Body of pancreas (tissue), 4 donors: Measurements from ENCODE around the gene PM20D2. TPM values are rescaled to one million over a fixed set of nuclear protein-coding genes. Genes with fewer than 3 reads are reported as not detected.

Source experiments
- ATAC-seq: fragments of 150-250 bp; one replicate; pipeline ENCODE4 v1.9.1; 2016
- DNase-seq, 4 donors: peaks; one replicate each; pipeline ENCODE4 v3.0.0-alpha.2; 2019
- H3K27ac ChIP-seq, 4 donors: fragments of 200-600 bp; sonication (generic); 1 replicate in 3 of 4; 2 replicates in 1 of 4; pipeline versions ENCODE4 v1.5.1 to v1.6.1; 2016 to 2019; ENCODE audit warnings: mild to moderate bottlenecking in 1 of 4, mixed read lengths in 1 of 4, moderate library complexity in 1 of 4
- H3K27me3 ChIP-seq, 2 donors: fragments of 200-600 bp; sonication (generic); one replicate each; pipeline ENCODE4 v1.6.0; 2016; ENCODE audit warnings: mild to moderate bottlenecking in 1 of 2
- H3K36me3 ChIP-seq, 2 donors: fragments of 200-600 bp; sonication (generic); replicated peaks in 1 of 2; 2 replicates each; pipeline ENCODE4 v1.5.1; 2016; ENCODE audit warnings: low read depth in 2 of 2; ENCODE audit not compliant: insufficient read depth in 1 of 2
- H3K4me1 ChIP-seq: fragments of 200-600 bp; sonication (generic); one replicate; pipeline ENCODE4 v1.6.0; 2016
- H3K4me3 ChIP-seq, 2 donors: fragments of 200-600 bp; sonication (generic); 1 replicate in 1 of 2; 2 replicates in 1 of 2; pipeline ENCODE4 v1.5.1; 2016 to 2019
- H3K9me3 ChIP-seq, 3 donors: fragments of 200-600 bp; sonication (generic); 1 replicate in 2 of 3; 2 replicates in 1 of 3; pipeline ENCODE4 v1.5.1; 2016
- CTCF ChIP-seq, 7 experiments: fragments of 450-650 bp in 4 of 7; fragments of 200-600 bp in 3 of 7; sonication (generic) in 3 of 7; IDR thresholded peaks; one replicate each; pipeline ENCODE4 v1.5.1; 2016 to 2019; ENCODE audit warnings: antibody characterized with exemption in 7 of 7
- POLR2A ChIP-seq, 3 donors: fragments of 450-650 bp; IDR thresholded peaks; one replicate each; pipeline ENCODE4 v1.6.1; 2016; ENCODE audit warnings: antibody characterized with exemption in 3 of 3, mild to moderate bottlenecking in 2 of 3
- WGBS, 2 donors: methylation state at CpG; one replicate each; pipeline ENCODE4 v1.1.5; 2017; 5-methylcytosine and 5-hydroxymethylcytosine counted together
- intact Hi-C: fragments of 100-400 bp; cut with DNase I; formaldehyde crosslinking; loops from one replicate; pipeline ENCODE4 v1.15.1; 2023
- total RNA-seq, 2 donors: library from RNA; depleted of rRNA; stranded (reverse); fragments of >200 nt; gene quantifications; one replicate each; pipeline ENCODE4 v1.1.0, GENCODE V29; 2016

Gene PM20D2
- total RNA-seq, result 10 to 100 TPM; 10.5 to 15.3 TPM

- WGBS, 2 donors, result 0% methylated on average over 16 to 96 of the region's 102 CpGs
- TF ChIP-seq CTCF (IDR thresholded peaks at IDR 0.05) (no peak), POLR2A (IDR thresholded peaks at IDR 0.05) (peak; percentile 77 to 81 (median 80))
- Histone ChIP-seq H3K27ac (peak within 1 kb of the TSS; percentile 82 to 96 (median 92)), H3K9me3 (no peaks in the 10 kb centered on the region), H3K36me3 (no peaks in the 10 kb centered on the region), H3K4me1 (peaks cover 16% of the 10 kb centered on the region), H3K4me3 (peak within 1 kb of the TSS; percentile 50 to 76), H3K27me3 (no peaks in the 10 kb centered on the region)
- ATAC-seq, result peak; percentile 85
- DNase-seq, result peak; percentile 72 to 84 (median 76)
- intact Hi-C loops, result no loop called here
Measured at GRCh38 chr6:89145956-89146717, at the start of gene PM20D2. Gene PM20D2 (plus strand): TSS chr6:89146055. CDS start chr6:89146145, 90 bp downstream.

- Histone ChIP-seq H3K27me3 (no peaks in the 10 kb centered on the region), H3K4me3 (no peak overlapping the region), H3K9me3 (no peaks in the 10 kb centered on the region), H3K36me3 (no peaks in the 10 kb centered on the region), H3K27ac (no peak overlapping the region), H3K4me1 (no peaks in the 10 kb centered on the region)
- TF ChIP-seq POLR2A (IDR thresholded peaks at IDR 0.05) (no peak), CTCF (IDR thresholded peaks at IDR 0.05) (no peak)
- intact Hi-C loops, result no loop called here
- 84 to 90% methylated on average over 8 of the region's 8 CpGs for WGBS, 2 donors
- DNase-seq (no peak), ATAC-seq (no peak)
Measured at GRCh38 chr6:89098461-89098860, 47.4 kb upstream of the PM20D2 start.

- 80 to 88% methylated on average over 2 of the region's 2 CpGs for WGBS, 2 donors
- Histone ChIP-seq H3K27me3 (no peaks in the 10 kb centered on the region), H3K4me3 (no peak overlapping the region), H3K4me1 (no peaks in the 10 kb centered on the region), H3K36me3 (no peaks in the 10 kb centered on the region), H3K27ac (no peak overlapping the region), H3K9me3 (no peaks in the 10 kb centered on the region)
- no peak for TF ChIP-seq CTCF (IDR thresholded peaks at IDR 0.05)
- TF ChIP-seq POLR2A (IDR thresholded peaks at IDR 0.05), result no peak
- intact Hi-C loops, result no loop called here
- ATAC-seq, result no peak
- DNase-seq, result no peak
Measured at GRCh38 chr6:89100114-89100513, 45.7 kb upstream of the PM20D2 start.

GRCh38 chr6:89110284-89110683 is 35.6 kb upstream of the PM20D2 start:
- intact Hi-C loops, result no loop called here
- Histone ChIP-seq H3K27me3 (no peaks in the 10 kb centered on the region), H3K27ac (no peak overlapping the region), H3K4me3 (no peak overlapping the region), H3K4me1 (no peaks in the 10 kb centered on the region), H3K9me3 (no peaks in the 10 kb centered on the region), H3K36me3 (no peaks in the 10 kb centered on the region)
- 87 to 91% methylated on average over 3 of the region's 3 CpGs for WGBS, 2 donors
- ATAC-seq (no peak), DNase-seq (no peak)
- TF ChIP-seq POLR2A (IDR thresholded peaks at IDR 0.05) (no peak), CTCF (IDR thresholded peaks at IDR 0.05) (no peak)

- H3K27ac ChIP-seq, result no peak overlapping the region
- intact Hi-C loops, result no loop called here
- 93% methylated on average over 9 of the region's 9 CpGs for WGBS, 2 donors
- no peak for TF ChIP-seq CTCF (IDR thresholded peaks at IDR 0.05)
- no peak for TF ChIP-seq POLR2A (IDR thresholded peaks at IDR 0.05)
- peaks cover 3% of the 10 kb centered on the region for H3K4me1 ChIP-seq
- no peaks in the 10 kb centered on the region for H3K9me3 ChIP-seq
- H3K27me3 ChIP-seq, result no peaks in the 10 kb centered on the region
- ATAC-seq (no peak), DNase-seq (no peak)
- H3K4me3 ChIP-seq, result no peak overlapping the region
- no peaks in the 10 kb centered on the region for H3K36me3 ChIP-seq
Measured at GRCh38 chr6:89111933-89112332, 33.9 kb upstream of the PM20D2 start.
